GM19193 (cell line): ENCODE results near the gene GALNT10.
A peak's percentile ranks its signal among the peaks of the same experiment; 100 is the strongest.

Source experiments
- POLR2A ChIP-seq: IDR thresholded peaks from 4 replicates; pipeline ENCODE4 v1.6.1; 2011; ENCODE audit not compliant: insufficient read depth, insufficient read length; ENCODE audit errors: extremely low read depth

Gene GALNT10

DNA sequence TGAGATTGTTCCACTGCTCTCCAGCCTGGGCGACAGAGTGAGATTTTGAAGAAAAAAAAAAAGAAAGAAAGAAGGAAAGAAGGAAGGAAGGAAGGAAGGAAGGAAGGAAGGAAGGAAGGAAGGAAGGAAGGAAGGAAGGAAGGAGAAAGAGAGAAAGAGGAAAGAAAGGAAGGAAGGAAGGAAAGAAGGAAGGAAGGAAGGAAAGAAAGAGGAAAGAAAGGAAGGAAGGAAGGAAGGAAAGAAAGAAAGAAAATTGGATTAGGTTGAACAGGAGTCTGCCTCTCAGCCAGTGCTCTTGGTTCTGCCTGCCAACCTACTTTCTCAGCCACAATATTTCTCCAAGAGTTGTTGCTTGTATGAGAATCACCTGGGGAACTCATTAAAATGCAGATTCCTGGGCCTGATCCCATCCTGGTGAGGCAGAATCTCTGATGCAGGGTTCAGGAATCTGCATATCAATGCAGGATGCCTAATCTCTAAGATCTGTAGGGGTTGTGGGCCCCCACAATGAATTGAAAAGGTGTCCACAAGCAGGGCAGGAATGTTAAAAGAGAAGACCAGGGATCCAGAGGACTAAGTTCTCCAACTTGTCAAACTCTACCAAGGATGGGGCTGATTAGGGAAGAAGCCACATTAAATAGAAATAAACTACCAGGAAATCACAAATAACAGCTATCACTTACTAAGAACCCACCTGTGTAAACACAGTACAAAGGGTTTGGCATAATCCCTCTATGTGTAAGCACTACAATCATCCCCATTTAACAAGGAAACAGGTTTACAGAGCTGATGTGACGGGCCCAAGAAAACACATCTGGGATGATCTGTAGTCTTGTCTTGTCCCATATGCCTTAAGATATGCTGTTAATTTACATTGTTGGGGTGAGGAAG lies 23.4 kb upstream of the GALNT10 start:
- no peak for TF ChIP-seq POLR2A

DNA sequence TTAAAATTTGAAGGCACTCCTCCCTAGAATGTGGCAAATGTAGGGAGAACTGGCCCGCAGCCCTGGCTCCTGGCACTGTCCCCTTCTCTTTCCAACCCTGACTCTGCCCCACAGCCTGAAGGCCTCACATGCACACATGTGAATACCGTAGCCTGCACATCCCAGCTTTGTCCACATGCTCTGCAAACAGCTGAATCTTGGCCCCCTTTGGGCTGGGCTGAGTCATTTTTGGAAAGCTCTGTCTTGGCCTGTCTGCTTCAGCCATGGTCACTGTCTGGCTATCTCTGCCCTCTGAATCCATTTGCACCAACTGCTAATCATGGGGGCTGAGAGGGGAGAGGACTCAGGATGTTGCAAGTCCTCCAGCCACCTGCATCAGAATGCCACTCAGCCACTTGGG lies 22.1 kb upstream of the GALNT10 start:
- TF ChIP-seq POLR2A, result no peak

DNA sequence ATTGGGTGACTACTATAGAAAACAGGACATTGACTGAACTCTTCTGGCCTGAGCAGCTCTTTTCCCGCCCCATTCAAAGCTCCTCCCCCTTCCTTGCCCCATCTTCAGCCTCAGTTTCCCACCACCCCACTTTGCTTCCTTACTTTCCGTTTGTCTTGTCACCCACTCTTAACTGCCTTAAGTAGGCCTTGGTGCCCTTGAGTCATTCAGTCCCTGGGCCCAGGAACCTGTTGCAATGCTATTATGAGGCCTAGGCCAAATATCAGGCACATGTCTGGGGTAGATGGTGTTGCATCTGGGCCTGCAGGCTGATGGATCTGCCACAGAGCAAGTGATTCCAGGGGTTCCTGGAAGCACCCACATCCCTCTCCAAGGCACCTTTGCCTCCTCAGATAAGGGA lies 17.7 kb upstream of the GALNT10 start:
- no peak for TF ChIP-seq POLR2A

DNA sequence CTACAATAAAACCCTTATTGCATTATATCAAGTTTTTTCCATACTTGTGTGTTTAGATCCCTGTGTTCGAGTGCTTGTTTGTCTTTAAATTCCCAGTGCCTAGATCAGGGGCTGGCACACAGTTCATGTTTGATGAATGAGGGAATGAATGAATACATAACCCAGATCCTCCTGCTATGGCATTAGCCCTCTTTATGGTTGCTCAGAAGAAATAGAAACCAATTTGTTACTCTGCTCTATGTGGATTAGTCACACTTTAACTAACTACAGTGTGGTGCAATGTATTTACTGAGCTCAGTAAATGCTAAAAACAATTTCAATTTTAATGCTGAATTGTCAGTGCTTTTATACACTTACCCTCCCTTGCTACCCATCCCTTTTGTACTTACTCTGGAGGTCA lies 16.4 kb upstream of the GALNT10 start:
- no peak for TF ChIP-seq POLR2A

DNA sequence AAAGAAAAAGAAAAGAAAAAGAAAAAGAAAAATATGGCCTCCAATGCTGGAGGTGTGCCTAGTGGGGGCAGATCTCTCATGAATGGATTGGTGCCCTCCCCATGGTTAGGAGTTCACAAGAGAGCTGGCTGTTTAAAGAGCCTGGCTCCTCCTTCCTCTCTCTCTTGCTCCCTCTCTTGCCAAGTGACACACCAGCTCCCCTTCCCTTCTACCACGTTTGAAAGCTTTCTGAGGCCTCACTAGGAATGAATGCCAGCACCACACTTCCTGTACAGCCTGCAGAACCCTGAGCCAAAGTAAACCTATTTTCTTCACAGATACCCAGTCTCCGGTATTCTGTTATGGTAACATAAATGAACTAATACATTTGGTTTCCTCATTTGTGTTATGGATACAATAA lies 14.4 kb upstream of the GALNT10 start:
- no peak for TF ChIP-seq POLR2A

DNA sequence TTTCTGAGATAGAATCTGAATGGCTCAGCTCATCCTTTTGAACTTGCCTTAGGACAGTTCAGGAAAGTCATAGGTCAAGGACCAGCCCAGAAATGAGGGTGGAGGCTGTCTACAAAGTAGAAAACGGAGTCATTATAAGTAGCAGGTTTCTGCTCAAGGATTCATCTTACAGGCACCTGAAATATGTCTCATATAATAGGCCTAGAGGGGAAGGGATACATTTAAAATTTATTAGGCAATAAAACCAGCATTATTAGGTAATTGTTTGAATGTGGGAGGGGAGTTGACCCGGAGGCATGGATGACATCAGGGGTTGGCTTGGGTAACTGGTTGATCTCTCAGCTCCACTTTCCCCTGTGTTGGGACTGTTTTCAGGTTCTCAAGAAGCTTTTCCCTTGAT lies 11.9 kb upstream of the GALNT10 start:
- no peak for TF ChIP-seq POLR2A

DNA sequence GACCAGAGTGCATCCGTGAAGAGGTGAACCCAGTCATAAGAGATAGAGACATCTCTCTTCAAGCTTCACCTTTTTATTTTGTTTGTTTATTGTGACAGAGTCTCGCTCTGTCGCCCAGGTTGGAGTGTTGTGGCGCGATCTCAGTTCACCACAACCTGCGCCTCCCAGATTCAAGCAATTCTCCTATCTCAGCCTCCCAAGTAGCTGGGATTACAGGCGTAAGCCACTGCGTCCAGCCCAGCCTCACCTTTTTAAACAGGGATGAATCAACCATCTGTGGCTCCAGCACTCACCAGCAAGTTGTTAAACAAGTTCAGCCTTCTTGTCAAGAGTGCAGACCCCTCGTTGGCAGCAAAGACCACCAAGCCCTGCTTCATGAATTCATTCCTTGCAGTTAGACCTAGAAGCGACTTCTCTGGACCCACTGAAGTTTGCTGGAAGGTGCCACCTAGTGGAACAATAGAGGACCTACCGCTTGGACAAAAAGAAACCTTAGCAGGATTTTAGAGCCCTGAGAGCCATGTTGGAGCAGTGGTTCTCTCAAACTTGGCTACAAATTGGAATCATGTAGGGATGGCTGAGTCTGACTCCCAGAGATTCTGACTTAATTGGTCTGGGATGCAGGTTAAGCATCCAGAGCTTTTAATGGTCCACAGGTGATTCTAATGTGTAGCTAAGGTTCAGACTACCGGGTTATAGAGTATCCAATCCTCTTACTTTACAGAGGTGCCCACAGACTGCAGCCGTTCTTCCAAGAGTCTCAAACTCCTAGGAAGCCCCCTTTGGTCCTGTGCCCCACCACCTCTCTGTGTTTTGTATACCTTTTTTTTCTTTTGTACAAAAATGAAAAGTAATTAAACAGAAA lies 10.5 kb upstream of the GALNT10 start:
- no peak for TF ChIP-seq POLR2A

DNA sequence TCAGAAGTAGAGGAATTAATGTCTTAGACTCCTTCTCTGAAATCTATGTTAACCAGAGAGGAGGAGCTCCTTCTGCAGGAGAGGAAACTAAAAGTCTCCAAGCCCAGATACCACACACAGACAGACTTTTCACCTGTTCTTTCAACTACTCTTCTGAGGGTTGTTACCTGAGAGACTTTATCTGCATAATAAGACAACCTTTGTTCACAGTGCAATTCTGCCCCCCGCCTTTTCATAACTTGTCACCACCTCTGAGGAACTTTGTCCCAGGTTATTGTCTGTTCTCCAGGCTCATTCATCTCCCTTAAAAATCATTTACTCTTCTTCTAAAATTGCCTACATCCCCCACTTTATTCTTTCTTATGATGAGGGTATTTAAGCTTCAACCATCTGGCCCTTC lies 9.4 kb upstream of the GALNT10 start:
- no peak for TF ChIP-seq POLR2A

DNA sequence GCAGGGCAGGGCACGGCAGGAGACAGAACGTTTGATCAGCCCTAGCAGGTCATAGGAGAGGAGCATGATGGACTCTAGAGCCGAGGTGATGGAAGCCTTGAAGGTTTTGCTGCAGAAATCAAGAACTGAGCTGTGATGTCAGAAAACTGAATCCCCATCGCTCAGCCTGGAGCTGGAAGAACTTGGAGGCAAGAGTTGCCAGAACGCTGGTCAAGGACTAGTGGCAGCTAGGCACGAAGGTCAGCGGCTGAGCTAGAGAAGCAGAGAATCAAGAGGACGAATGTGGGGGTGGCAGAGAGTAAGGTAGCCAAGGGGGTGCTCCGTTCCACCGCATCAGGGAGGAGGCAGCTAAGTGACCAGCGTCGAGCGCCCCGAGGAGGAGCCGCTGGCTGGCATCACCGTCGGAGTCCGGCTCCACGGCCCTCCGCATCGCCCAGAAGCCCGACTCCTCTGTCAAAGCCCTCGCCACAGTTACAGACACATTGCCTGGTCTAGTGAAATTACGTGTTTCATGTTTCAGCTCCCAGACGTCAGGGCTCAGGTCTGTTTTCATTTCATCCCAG lies 1.2 kb upstream of the GALNT10 start:
- TF ChIP-seq POLR2A, result no peak

DNA sequence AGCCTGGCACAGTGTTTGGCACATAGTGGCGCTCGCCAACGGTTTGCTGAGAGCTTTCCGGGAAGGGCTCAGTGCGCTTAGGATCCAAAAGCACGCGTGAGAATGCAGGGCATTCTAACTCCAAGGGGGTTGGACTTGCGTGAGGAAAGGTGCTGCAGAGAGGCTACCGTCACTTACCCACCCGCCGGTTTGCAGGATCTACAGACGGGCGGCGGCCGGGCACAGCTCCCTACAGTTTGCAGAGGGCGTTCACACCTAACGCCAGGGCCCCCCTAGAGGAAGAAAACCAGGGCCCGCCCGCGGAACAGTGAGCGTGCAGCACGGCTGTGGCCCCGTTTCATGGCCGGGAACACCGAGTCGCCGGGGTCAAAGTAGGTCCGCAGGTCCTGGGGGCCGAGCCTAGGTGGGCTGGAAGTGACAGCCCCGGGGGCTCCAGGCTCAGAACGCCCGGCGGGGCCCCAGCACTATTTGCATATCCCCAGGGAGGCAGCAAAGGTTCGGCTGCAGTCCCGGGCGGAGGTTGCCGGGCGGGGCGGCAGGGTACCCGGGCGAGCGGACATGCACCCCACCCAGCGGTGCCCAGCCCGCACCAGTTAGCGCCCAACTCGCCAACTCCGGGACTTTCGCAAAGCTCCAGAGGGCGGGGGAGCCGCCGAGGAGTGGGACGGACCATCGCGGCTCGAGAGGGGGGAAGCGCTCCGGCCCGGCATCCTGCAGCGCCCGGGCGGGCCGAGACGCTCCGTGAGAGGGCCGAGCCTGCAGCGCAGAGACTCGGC lies 526 bp upstream of the GALNT10 start:
- peak; percentile 51 for TF ChIP-seq POLR2A

DNA sequence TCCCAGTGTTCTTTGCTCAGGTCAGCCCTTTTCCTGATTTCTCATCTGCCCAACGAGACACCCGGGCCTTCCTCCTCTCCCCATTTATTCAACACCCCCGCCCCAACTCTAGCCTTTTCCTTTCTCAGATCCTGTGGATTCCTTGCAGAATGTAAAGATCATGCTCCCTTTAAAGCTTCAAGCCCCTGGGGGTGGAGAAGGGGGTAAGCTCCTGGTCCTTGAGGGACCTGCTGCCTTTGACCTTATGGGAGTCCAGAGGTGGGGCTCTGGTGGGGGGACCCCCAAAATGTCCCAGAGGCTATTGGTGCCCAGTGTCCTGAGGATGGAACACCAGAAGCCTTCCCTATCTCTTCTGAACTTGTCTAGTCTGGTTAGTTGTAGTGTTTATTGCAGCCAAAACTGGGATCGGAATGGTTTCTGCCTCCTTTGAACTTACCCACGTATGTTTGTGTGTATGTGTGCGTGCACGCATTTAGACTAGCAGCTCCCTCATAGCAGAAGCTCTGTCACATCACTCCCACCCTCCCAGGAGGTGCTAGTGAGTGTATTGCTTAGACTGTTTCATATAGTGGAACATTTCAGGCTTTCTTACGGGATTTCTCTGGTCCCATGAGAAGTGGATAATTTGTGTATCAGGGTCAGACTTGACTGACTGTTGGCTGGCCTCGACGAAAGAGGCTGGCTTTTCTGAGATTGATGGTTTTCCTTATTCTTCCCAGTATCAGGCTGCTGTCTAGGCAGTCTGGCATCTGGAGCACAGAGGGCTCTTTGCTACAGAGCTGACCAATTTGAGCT lies 1.1 kb downstream of the GALNT10 start:
- TF ChIP-seq POLR2A, result no peak

DNA sequence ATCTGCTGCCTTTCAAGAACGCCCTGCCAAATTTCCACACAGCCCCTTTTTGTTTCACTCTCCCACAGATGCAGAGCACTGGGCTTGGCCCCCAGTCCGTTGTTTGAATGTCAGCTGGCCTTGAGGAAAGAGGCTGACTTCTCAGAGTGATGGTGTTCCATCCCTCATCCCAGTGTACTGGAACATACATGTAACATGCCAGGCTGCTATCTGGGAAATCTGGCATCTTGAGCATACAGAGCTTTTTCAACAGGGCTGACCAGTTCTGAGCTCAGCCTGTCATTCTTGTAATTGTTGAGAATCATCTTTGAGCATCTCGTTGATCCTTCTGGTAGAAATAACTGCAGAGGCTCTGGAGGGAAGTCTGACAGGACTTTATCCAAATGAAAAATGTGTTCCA lies 2.8 kb downstream of the GALNT10 start:
- TF ChIP-seq POLR2A, result no peak

DNA sequence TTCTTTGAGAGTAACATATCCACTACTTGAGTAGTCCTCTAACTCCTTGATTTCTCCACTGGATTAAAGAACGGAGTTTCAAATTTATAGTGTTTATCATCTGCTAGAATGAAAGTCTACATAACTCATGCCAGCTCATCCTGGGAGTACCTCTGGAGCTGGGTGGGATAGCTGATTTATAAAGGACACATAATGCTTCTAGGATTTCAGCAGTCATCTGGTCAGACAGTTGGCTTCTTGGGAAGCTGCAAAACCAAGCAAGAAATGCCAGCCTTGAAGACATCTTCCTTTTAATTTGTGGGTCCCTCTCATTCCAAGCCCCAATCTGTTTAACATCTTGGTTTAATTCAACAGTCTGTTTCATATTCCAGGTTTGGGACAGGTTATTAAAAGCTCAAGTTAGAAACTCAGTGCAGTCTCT lies 3.2 kb downstream of the GALNT10 start:
- TF ChIP-seq POLR2A, result no peak

DNA sequence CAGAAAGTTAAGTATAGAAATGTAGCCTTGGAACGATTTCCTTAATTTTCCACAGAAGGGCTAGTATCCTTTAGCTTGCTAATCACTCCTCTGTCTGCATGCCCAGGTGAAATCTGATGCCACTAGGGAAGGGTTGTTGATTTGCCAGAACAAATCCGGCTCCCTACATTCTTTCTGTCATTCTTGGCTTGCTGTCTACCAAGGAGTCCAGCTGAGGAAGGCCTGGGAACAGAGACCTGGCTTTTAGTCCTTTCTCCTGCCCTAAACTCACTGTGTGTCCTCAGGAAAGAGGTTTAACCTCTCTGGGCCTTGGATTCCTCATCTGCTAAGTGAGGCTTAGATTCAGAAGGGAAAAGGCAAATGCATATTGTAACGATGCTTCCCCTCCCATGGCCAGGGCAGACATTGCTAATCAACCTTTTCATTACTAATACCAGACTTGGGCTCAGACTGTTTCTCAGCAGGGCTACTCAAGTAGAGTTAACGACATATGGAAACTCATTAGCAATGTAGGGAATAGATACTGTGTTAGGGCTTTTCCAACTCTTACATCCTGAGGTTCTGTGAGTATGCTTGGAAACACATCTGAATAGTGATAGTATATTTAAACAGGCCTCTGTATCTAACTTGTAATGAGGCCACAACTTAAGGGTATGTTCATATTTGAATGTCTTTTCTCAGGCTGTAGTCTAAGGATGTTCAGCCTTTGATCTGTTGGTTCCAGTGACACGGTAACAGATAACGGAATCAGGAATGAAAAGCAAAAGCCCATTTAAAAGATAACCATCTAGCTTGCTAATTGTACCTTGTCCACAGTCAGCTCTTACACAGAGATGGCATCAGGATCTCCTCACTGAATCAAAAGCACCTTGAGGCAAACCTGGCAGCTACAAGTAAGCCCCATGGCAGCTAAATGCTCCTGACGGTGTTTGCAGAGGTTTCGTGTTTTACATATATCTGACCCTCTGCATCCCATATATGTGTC lies 4.1 kb downstream of the GALNT10 start:
- no peak for TF ChIP-seq POLR2A

DNA sequence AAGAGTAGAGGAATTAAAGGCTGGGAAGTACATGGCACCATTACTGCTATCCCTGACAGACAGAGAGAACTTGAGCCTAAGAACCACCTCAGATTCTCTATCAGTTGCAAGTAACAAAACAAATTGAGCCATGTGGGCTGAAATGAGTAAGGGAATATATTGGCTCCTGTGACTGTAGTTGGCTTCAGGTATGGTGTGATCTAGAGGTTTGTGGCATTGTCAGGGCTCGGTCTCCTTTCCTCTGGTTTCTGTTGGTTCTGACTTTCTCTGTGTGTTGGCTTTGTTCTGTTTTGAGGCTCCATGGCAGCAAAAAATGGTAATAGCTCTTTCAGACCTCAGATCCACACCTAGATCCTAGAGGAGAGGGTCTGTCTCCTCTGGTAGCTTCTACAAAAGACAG lies 5.7 kb downstream of the GALNT10 start:
- no peak for TF ChIP-seq POLR2A
